Gastroesophageal sphincter (tissue), 4 donors: ENCODE data around the gene LTBP1. TPM values are rescaled to one million over a fixed set of nuclear protein-coding genes. Genes with fewer than 3 reads are reported as not detected.

Experiments used
- ATAC-seq: fragments of 150-250 bp; one replicate; pipeline ENCODE4 v1.9.1; 2016; ENCODE audit warnings: mild to moderate bottlenecking, moderate library complexity
- H3K27ac ChIP-seq, 4 donors: fragments of 200-600 bp; sonication (generic) in 3 of 4; 1 replicate in 3 of 4; 2 replicates in 1 of 4; pipeline ENCODE4 v1.5.1; 2016 to 2019
- H3K27me3 ChIP-seq: fragments of 200-600 bp; sonication (generic); one replicate; pipeline ENCODE4 v1.5.1; 2019
- H3K36me3 ChIP-seq, 2 donors: fragments of 200-600 bp; sonication (generic); one replicate each; pipeline ENCODE4 v1.5.1; 2019; ENCODE audit warnings: control low read depth in 1 of 2
- H3K4me1 ChIP-seq, 3 donors: fragments of 200-600 bp; sonication (generic); 1 replicate in 2 of 3; 2 replicates in 1 of 3; pipeline ENCODE4 v1.5.1; 2016 to 2019; ENCODE audit warnings: control low read depth in 2 of 3
- H3K4me3 ChIP-seq, 2 donors: fragments of 200-600 bp; sonication (generic); one replicate each; pipeline ENCODE4 v1.5.1; 2019; ENCODE audit warnings: mild to moderate bottlenecking in 1 of 2, moderate library complexity in 1 of 2
- H3K9me3 ChIP-seq, 3 donors: fragments of 200-600 bp; sonication (generic); one replicate each; pipeline ENCODE4 v1.5.1; 2017 to 2019; ENCODE audit warnings: control low read depth in 2 of 3
- CTCF ChIP-seq, 4 experiments: fragments of 200-600 bp in 2 of 4; fragments of 450-650 bp in 2 of 4; sonication (generic) in 1 of 4; IDR thresholded peaks; one replicate each; pipeline ENCODE4 v1.5.1; 2017 to 2019; ENCODE audit warnings: antibody characterized with exemption in 4 of 4, mild to moderate bottlenecking in 2 of 4, moderate library complexity in 2 of 4
- EP300 ChIP-seq: sonication (generic); formaldehyde crosslinking; IDR thresholded peaks from one replicate; pipeline ENCODE4 v1.6.1; 2017; ENCODE audit warnings: antibody characterized with exemption, mild to moderate bottlenecking
- POLR2A ChIP-seq, 2 donors: fragments of 450-650 bp; IDR thresholded peaks; one replicate each; pipeline ENCODE4 v1.6.1; 2017; ENCODE audit warnings: antibody characterized with exemption in 2 of 2, mild to moderate bottlenecking in 2 of 2, moderate library complexity in 1 of 2
- POLR2AphosphoS5 ChIP-seq: sonication (generic); formaldehyde crosslinking; IDR thresholded peaks from one replicate; pipeline ENCODE4 v1.6.1; 2017; ENCODE audit warnings: antibody characterized with exemption
- WGBS, 2 donors: methylation state at CpG; one replicate each; pipeline ENCODE4 v1.1.5; 2018; ENCODE audit warnings: low coverage in 1 of 2; 5-methylcytosine and 5-hydroxymethylcytosine counted together
- total RNA-seq, 4 donors: library from RNA; depleted of rRNA; stranded (reverse); fragments of >200 nt; gene quantifications; one replicate each; pipeline ENCODE4 v1.1.0, GENCODE V29; 2016

Gene LTBP1
- total RNA-seq, 4 donors from 2014 or later = 238 to 493 (median 378) TPM

GRCh38 chr2:33222309-33222708 lies 275.6 kb downstream of the LTBP1 start:
- Histone ChIP-seq H3K4me3 (no peak overlapping the region), H3K9me3 (no peaks in the 10 kb centered on the region), H3K4me1 (peaks cover 0 to 32% (median 12%) of the 10 kb centered on the region in 3 donors), H3K36me3 (peaks cover 0 to 18% of the 10 kb centered on the region in 2 donors), H3K27me3 (no peaks in the 10 kb centered on the region), H3K27ac (no peak overlapping the region)
- 86 to 100% methylated on average over 1 of the region's 1 CpG for WGBS, 2 donors
- ATAC-seq = no peak
- TF ChIP-seq POLR2AphosphoS5 (no peak), CTCF (IDR thresholded peaks at IDR 0.05) (no peak), POLR2A (IDR thresholded peaks at IDR 0.05) (no peak), EP300 (no peak)

GRCh38 chr2:33223856-33224255 lies 277.1 kb downstream of the LTBP1 start:
- Histone ChIP-seq H3K4me3 (no peak overlapping the region), H3K27ac (no peak overlapping the region), H3K4me1 (peaks cover 0 to 25% (median 10%) of the 10 kb centered on the region in 3 donors), H3K36me3 (peaks cover 0 to 18% of the 10 kb centered on the region in 2 donors), H3K9me3 (no peaks in the 10 kb centered on the region), H3K27me3 (no peaks in the 10 kb centered on the region)
- WGBS, 2 donors = 93 to 96% methylated on average over 4 of the region's 4 CpGs
- ATAC-seq = no peak
- TF ChIP-seq POLR2A (IDR thresholded peaks at IDR 0.05) = no peak
- TF ChIP-seq EP300 = no peak
- TF ChIP-seq CTCF (IDR thresholded peaks at IDR 0.05) = no peak
- TF ChIP-seq POLR2AphosphoS5 = no peak

- no peak overlapping the region for H3K4me3 ChIP-seq
- no peaks in the 10 kb centered on the region for H3K27me3 ChIP-seq
- peaks cover 0 to 18% of the 10 kb centered on the region in 2 donors for H3K36me3 ChIP-seq
- WGBS, 2 donors = 93 to 97% methylated on average over 2 of the region's 2 CpGs
- peaks cover 0 to 24% (median 5%) of the 10 kb centered on the region in 3 donors for H3K4me1 ChIP-seq
- no peak for ATAC-seq
- no peaks in the 10 kb centered on the region for H3K9me3 ChIP-seq
- TF ChIP-seq POLR2A (IDR thresholded peaks at IDR 0.05) (no peak), EP300 (no peak), CTCF (IDR thresholded peaks at IDR 0.05) (no peak), POLR2AphosphoS5 (no peak)
- no peak overlapping the region for H3K27ac ChIP-seq
Observed at GRCh38 chr2:33225350-33225749, 278.6 kb downstream of the LTBP1 start.

GRCh38 chr2:33226546-33226945 lies 279.8 kb downstream of the LTBP1 start:
- Histone ChIP-seq H3K4me3 (no peak overlapping the region), H3K36me3 (peaks cover 0 to 18% of the 10 kb centered on the region in 2 donors), H3K4me1 (peaks cover 0 to 24% (median 5%) of the 10 kb centered on the region in 3 donors), H3K9me3 (no peaks in the 10 kb centered on the region), H3K27me3 (no peaks in the 10 kb centered on the region), H3K27ac (no peak overlapping the region)
- WGBS, 2 donors = 89 to 92% methylated on average over 3 to 4 of the region's 4 CpGs
- TF ChIP-seq POLR2A (IDR thresholded peaks at IDR 0.05) (no peak), CTCF (IDR thresholded peaks at IDR 0.05) (no peak), POLR2AphosphoS5 (no peak), EP300 (no peak)
- no peak for ATAC-seq

GRCh38 chr2:33229646-33230045 lies 282.9 kb downstream of the LTBP1 start:
- Histone ChIP-seq H3K27me3 (no peaks in the 10 kb centered on the region), H3K27ac (no peak overlapping the region), H3K9me3 (no peaks in the 10 kb centered on the region), H3K4me1 (peaks cover 0 to 23% (median 5%) of the 10 kb centered on the region in 3 donors), H3K36me3 (no peaks in the 10 kb centered on the region), H3K4me3 (no peak overlapping the region)
- TF ChIP-seq POLR2AphosphoS5 (no peak), CTCF (IDR thresholded peaks at IDR 0.05) (no peak), POLR2A (IDR thresholded peaks at IDR 0.05) (no peak), EP300 (no peak)
- ATAC-seq = no peak
- 87 to 88% methylated on average over 4 of the region's 4 CpGs for WGBS, 2 donors
